Left lung (tissue), 10 donors: Measurements from ENCODE around the gene PTGS1. TPM values are rescaled to one million over a fixed set of nuclear protein-coding genes. Genes with fewer than 3 reads are reported as not detected.
A peak's percentile ranks its signal among the peaks of the same experiment; 100 is the strongest.

Source experiments
- ATAC-seq: fragments of 200-7000 bp; cut with Tn5 transposase; one replicate; pipeline ENCODE4 v1.9.1; 2020; ENCODE audit warnings: moderate library complexity
- DNase-seq, 4 donors: peaks; one replicate each; pipeline ENCODE4 v3.0.0-alpha.2; 2013 to 2020
- H3K27ac ChIP-seq, 2 donors: fragments of 200-600 bp; sonication (generic) in 1 of 2; one replicate each; pipeline versions ENCODE4 v1.5.0 to v1.8.0; 2020 to 2021
- H3K27me3 ChIP-seq, 2 donors: fragments of 200-600 bp; sonication (generic) in 1 of 2; one replicate each; pipeline versions ENCODE4 v1.5.0 to v1.8.0; 2020 to 2021
- H3K36me3 ChIP-seq, 2 donors: fragments of 200-600 bp; sonication (generic) in 1 of 2; one replicate each; pipeline versions ENCODE4 v1.5.0 to v1.8.0; 2020 to 2021
- H3K4me1 ChIP-seq, 2 donors: fragments of 200-600 bp; one replicate each; pipeline ENCODE4 v1.8.0; 2021
- H3K4me3 ChIP-seq, 2 donors: fragments of 200-600 bp; sonication (generic) in 1 of 2; one replicate each; pipeline versions ENCODE4 v1.5.0 to v1.8.0; 2020 to 2021; ENCODE audit warnings: mild to moderate bottlenecking in 1 of 2
- H3K9me3 ChIP-seq, 2 donors: fragments of 200-600 bp; sonication (generic) in 1 of 2; one replicate each; pipeline versions ENCODE4 v1.5.0 to v1.8.0; 2020 to 2021
- CTCF ChIP-seq, 2 donors: fragments of 200-600 bp; sonication (generic) in 1 of 2; IDR thresholded peaks; one replicate each; pipeline versions ENCODE4 v1.5.0 to v1.8.0; 2021; ENCODE audit warnings: antibody characterized with exemption in 2 of 2
- intact Hi-C, 2 donors: fragments of 100-400 bp; cut with DNase I; formaldehyde crosslinking; loops; one replicate each; pipeline versions ENCODE4 v1.11.2 to v1.14.2; 2022
- polyA plus RNA-seq, 6 donors: library from polyadenylated mRNA; unstranded; fragments of 120-200 nt; gene quantifications; one replicate each; pipeline ENCODE4 v1.2.1, GENCODE V29; 2013; ENCODE audit not compliant: insufficient read length in 6 of 6
- total RNA-seq, 2 donors: library from RNA; stranded (reverse); fragmentation: NEBNext Ultra II Directional; extraction: Animal tissue kit (Norgen Biotek cat#: 25700); gene quantifications; one replicate each; pipeline ENCODE4 v1.2.1, GENCODE V29; 2021
- donor health status: DM: no; HTN: yes; CAD: no.
- donor health status: DM: no; HTN: no; CAD: no.

The PTGS1 gene
- total and polyA plus RNA-seq, 8 donors, result 3.8 to 16.3 (median 4.8) TPM

DNA sequence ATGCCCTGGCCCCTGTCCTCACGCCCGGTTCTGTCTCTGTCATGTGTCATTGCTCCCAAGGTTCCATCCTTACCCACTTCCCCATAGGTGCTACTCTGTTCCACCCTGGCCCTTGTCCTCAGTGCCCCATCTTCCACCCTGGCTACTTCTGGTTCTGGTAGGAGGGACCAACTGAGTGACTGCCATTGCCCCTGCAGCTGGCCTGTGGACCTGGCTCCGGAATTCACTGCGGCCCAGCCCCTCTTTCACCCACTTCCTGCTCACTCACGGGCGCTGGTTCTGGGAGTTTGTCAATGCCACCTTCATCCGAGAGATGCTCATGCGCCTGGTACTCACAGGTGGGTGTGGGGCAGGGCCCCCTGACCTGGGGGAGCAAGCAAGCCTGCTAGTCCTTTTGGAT lies 7.4 kb downstream of the PTGS1 start:
- peaks cover 0 to 7% of the 10 kb centered on the region in 2 donors for H3K9me3 ChIP-seq
- no peak overlapping the region for H3K4me3 ChIP-seq
- H3K27me3 ChIP-seq, result no peaks in the 10 kb centered on the region
- intact Hi-C loops, result loop anchor here in 1 of 2 donors (10.0 kb wide), 1 partner anchor 67 kb away; no protein-coding TSS in a partner anchor
- no peak for TF ChIP-seq CTCF (IDR thresholded peaks at IDR 0.05)
- peaks cover 8 to 14% of the 10 kb centered on the region in 2 donors for H3K4me1 ChIP-seq
- ATAC-seq, result no peak
- DNase-seq, result no peak
- no peak overlapping the region for H3K27ac ChIP-seq
- no peaks in the 10 kb centered on the region for H3K36me3 ChIP-seq

GRCh38 chr9:122379340-122379739 lies 8.5 kb downstream of the PTGS1 start:
- Histone ChIP-seq H3K36me3 (no peaks in the 10 kb centered on the region), H3K27ac (no peak overlapping the region), H3K4me1 (peaks cover 8 to 14% of the 10 kb centered on the region in 2 donors), H3K9me3 (peaks cover 0 to 7% of the 10 kb centered on the region in 2 donors), H3K27me3 (no peaks in the 10 kb centered on the region), H3K4me3 (no peak overlapping the region)
- no peak for ATAC-seq
- DNase-seq, result no peak
- peak in 1 of 2 donors; percentile 17 for TF ChIP-seq CTCF (IDR thresholded peaks at IDR 0.05)
- intact Hi-C loops, result loop anchor here in 1 of 2 donors (10.0 kb wide), 1 partner anchor 65 kb away; no protein-coding TSS in a partner anchor

DNA sequence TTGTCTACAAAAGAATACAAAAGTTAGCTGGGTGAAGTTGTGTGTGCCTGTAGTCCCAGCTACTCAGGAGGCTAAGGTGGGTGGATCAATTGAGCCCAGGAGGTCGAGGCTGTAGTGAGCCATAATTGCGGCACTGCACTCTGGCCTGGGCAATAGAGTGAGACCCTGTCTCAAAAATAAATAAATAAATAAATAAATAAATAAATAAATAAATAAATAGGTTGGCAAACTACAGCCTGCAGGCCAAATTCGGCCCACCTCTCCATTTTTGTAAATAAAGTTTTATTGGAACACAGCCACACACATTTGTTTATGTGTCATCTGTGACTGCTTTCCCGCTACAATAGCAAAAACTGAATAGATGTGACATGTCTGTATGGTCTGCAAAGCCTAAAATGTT lies 9.5 kb downstream of the PTGS1 start:
- no peak for TF ChIP-seq CTCF (IDR thresholded peaks at IDR 0.05)
- ATAC-seq (no peak), DNase-seq (no peak)
- intact Hi-C loops, result no loop called here
- Histone ChIP-seq H3K27ac (no peak overlapping the region), H3K36me3 (no peaks in the 10 kb centered on the region), H3K4me1 (peaks cover 7 to 11% of the 10 kb centered on the region in 2 donors), H3K27me3 (no peaks in the 10 kb centered on the region), H3K9me3 (peaks cover 0 to 7% of the 10 kb centered on the region in 2 donors), H3K4me3 (no peak overlapping the region)

DNA sequence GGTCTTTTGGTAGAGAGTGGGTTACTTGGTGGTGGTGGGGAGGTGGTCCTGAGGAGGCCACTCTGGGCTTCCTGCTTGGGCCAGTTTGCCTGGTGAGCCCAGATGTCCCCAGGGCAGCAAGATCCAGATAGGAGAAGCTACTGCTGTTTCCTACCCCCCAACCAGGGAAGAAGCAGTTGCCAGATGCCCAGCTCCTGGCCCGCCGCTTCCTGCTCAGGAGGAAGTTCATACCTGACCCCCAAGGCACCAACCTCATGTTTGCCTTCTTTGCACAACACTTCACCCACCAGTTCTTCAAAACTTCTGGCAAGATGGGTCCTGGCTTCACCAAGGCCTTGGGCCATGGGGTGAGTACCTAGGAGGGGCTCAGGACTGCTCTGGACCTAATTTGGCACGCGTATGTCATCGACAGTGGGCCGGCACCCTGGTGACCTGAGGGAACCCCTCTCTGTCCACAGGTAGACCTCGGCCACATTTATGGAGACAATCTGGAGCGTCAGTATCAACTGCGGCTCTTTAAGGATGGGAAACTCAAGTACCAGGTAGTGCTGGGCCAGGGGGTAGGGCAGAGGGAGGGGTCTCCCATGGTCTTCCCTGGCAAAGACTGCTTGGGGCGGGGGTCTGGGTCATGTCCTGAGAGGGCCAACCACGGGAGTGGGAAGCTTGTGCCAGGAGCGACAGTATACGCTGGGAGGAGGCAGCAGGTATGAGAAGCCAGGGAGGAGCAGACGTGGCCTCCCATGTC lies 10.6 kb downstream of the PTGS1 start:
- no peak for DNase-seq
- no peaks in the 10 kb centered on the region for H3K36me3 ChIP-seq
- intact Hi-C loops, result no loop called here
- no peak for TF ChIP-seq CTCF (IDR thresholded peaks at IDR 0.05)
- H3K4me3 ChIP-seq, result no peak overlapping the region
- no peak overlapping the region for H3K27ac ChIP-seq
- peaks cover 0 to 7% of the 10 kb centered on the region in 2 donors for H3K9me3 ChIP-seq
- no peaks in the 10 kb centered on the region for H3K27me3 ChIP-seq
- ATAC-seq, result no peak
- peaks cover 0 to 3% of the 10 kb centered on the region in 2 donors for H3K4me1 ChIP-seq

GRCh38 chr9:122382901-122383850 lies 12.4 kb downstream of the PTGS1 start:
- no peak overlapping the region for H3K4me3 ChIP-seq
- peaks cover 0 to 7% of the 10 kb centered on the region in 2 donors for H3K9me3 ChIP-seq
- H3K4me1 ChIP-seq, result no peaks in the 10 kb centered on the region
- DNase-seq (no peak), ATAC-seq (no peak)
- no peaks in the 10 kb centered on the region for H3K27me3 ChIP-seq
- TF ChIP-seq CTCF (IDR thresholded peaks at IDR 0.05), result no peak
- no peaks in the 10 kb centered on the region for H3K36me3 ChIP-seq
- no peak overlapping the region for H3K27ac ChIP-seq
- intact Hi-C loops, result no loop called here
